Panc1 (cell line): ENCODE data around the gene A2M. TPM values are rescaled to one million over a fixed set of nuclear protein-coding genes. Genes with fewer than 3 reads are reported as not detected.

ENCODE experiments used
- ATAC-seq: fragments of 200-7000 bp; cut with Tn5 transposase; 2 replicates; pipeline ENCODE4 v1.9.1; 2020; ENCODE audit warnings: mild to moderate bottlenecking, moderate library complexity
- BruUV-seq: library from RNA; stranded (reverse); fragments of 400-500 nt; replicated peaks from 2 replicates; lab custom pipeline; 2021; lab: Mats Ljungman, UMichigan
- CTCF ChIA-PET: fragments of 300-600 bp; sonication (Branson Sonifier 250); formaldehyde crosslinking; loops from one replicate; lab custom pipeline; 2022; ENCODE audit warnings: antibody characterized with exemption; lab: Charles Lee
- POLR2A ChIA-PET: fragments of 300-600 bp; sonication (Branson Sonifier 250); formaldehyde crosslinking; loops from one replicate; lab custom pipeline; 2022; ENCODE audit warnings: antibody characterized with exemption; lab: Charles Lee
- DNase-seq: peaks from one replicate; pipeline ENCODE4 v3.0.0-alpha.2; 2010; ENCODE audit warnings: low read depth, low spot score
- H3K27ac ChIP-seq: 2 replicates; pipeline ENCODE4 v1.5.1; 2011; ENCODE audit warnings: mild to moderate bottlenecking, low read length, inconsistent platforms
- H3K27me3 ChIP-seq: fragments of 200-500 bp; sonication (Bioruptor generic); 2 replicates; pipeline ENCODE4 v1.6.0; 2014; ENCODE audit warnings: low read length, inconsistent platforms; ENCODE audit not compliant: control insufficient read depth, insufficient read depth
- H3K36me3 ChIP-seq: fragments of 200-500 bp; sonication (Bioruptor generic); 2 replicates; pipeline ENCODE4 v1.5.1; 2014; ENCODE audit warnings: inconsistent platforms, mild to moderate bottlenecking, low read length, moderate library complexity; ENCODE audit not compliant: control insufficient read depth, insufficient read depth
- H3K4me1 ChIP-seq: 2 replicates; pipeline ENCODE4 v1.5.1; 2011; ENCODE audit warnings: inconsistent platforms, mild to moderate bottlenecking, low read length, moderate library complexity; ENCODE audit not compliant: control insufficient read depth, insufficient read depth
- H3K4me3 ChIP-seq, 2 experiments: 2 replicates each; pipeline ENCODE4 v1.5.1; 2011 to 2012; ENCODE audit warnings: low read depth in 2 of 2, low read length in 2 of 2, mild to moderate bottlenecking in 2 of 2, inconsistent platforms in 1 of 2, moderate library complexity in 1 of 2
- H3K9me3 ChIP-seq: fragments of 200-500 bp; sonication (Bioruptor generic); 2 replicates; pipeline ENCODE4 v1.5.1; 2014; ENCODE audit warnings: low read depth, mild to moderate bottlenecking, inconsistent platforms, low read length, moderate library complexity; ENCODE audit not compliant: control insufficient read depth, insufficient read depth
- POLR2AphosphoS5 ChIP-seq: IDR thresholded peaks from 2 replicates; pipeline ENCODE4 v1.6.1; 2012; ENCODE audit warnings: mild to moderate bottlenecking, low read depth, low read length, moderate library complexity
- SIN3A ChIP-seq: IDR thresholded peaks from 2 replicates; pipeline ENCODE4 v1.6.1; 2012; ENCODE audit warnings: low read depth, mild to moderate bottlenecking, low read length, moderate library complexity, borderline replicate concordance; ENCODE audit not compliant: insufficient read depth
- TCF7L2 ChIP-seq: IDR thresholded peaks from 2 replicates; pipeline ENCODE4 v1.6.1; 2011; ENCODE audit warnings: mild to moderate bottlenecking, low read depth, low read length, inconsistent platforms
- in situ Hi-C: cut with HindIII; loops from 2 replicates; pipeline ENCODE4 v1.10.0; 2016; ENCODE audit warnings: low sequenced_read_pairs, low pct_unique_long_range_greater_than_20kb
- intact Hi-C: fragments of 100-400 bp; cut with micrococcal nuclease; formaldehyde crosslinking; loops from one replicate; pipeline ENCODE4 v1.10.0; 2022; ENCODE audit not compliant: unreplicated experiment
- total RNA-seq: library from RNA; stranded (reverse); gene quantifications from one replicate; pipeline ENCODE4 v1.2.1, GENCODE V29; 2021; ENCODE audit not compliant: unreplicated experiment
- TF ChIP-seq, protein P1 (sequence below), 2 experiments: IDR thresholded peaks; 2 replicates each; pipeline ENCODE4 v1.6.1; 2011 to 2012; ENCODE audit warnings: low read depth in 2 of 2, control low read depth in 1 of 2, low read length in 1 of 2, mild to moderate bottlenecking in 1 of 2, moderate library complexity in 1 of 2; ENCODE audit not compliant: insufficient read depth in 1 of 2
- TF ChIP-seq, protein P2 (sequence below): fragments of 450-650 bp; IDR thresholded peaks from 2 replicates; pipeline ENCODE4 v1.5.1; 2017; ENCODE audit warnings: mild to moderate bottlenecking

Gene A2M
- total RNA-seq, 1 experiment from 2014 or later, result 2.1 TPM

DNA sequence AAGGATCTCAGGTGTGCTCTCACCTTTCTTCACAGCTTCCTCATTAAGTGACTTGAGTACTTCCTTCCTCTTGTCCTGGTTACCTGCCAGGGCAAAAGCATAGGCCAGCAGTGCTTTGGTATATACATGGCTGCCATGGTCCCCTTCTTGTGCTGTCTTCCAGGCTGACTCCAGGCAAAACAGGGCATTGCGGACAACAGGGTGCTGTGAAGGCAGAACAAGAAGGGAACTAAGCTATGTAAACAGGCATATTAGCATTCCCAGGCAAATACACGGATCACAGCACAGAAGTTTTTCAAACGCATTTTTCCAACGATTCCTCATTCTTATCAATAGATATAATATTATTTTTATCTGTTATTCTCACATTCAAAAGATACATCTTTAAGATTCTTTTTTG is 39.0 kb downstream of the A2M start:
- TF ChIP-seq, protein P1, sequence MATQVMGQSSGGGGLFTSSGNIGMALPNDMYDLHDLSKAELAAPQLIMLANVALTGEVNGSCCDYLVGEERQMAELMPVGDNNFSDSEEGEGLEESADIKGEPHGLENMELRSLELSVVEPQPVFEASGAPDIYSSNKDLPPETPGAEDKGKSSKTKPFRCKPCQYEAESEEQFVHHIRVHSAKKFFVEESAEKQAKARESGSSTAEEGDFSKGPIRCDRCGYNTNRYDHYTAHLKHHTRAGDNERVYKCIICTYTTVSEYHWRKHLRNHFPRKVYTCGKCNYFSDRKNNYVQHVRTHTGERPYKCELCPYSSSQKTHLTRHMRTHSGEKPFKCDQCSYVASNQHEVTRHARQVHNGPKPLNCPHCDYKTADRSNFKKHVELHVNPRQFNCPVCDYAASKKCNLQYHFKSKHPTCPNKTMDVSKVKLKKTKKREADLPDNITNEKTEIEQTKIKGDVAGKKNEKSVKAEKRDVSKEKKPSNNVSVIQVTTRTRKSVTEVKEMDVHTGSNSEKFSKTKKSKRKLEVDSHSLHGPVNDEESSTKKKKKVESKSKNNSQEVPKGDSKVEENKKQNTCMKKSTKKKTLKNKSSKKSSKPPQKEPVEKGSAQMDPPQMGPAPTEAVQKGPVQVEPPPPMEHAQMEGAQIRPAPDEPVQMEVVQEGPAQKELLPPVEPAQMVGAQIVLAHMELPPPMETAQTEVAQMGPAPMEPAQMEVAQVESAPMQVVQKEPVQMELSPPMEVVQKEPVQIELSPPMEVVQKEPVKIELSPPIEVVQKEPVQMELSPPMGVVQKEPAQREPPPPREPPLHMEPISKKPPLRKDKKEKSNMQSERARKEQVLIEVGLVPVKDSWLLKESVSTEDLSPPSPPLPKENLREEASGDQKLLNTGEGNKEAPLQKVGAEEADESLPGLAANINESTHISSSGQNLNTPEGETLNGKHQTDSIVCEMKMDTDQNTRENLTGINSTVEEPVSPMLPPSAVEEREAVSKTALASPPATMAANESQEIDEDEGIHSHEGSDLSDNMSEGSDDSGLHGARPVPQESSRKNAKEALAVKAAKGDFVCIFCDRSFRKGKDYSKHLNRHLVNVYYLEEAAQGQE (IDR thresholded peaks at IDR 0.05; ENCODE audit: insufficient read depth in 1 of 2, low read depth in 2 of 2, low read length in 1 of 2), result no peak
- TF ChIP-seq TCF7L2 (no peak), SIN3A (no peak), POLR2AphosphoS5 (no peak)
- TF ChIP-seq, protein P2, sequence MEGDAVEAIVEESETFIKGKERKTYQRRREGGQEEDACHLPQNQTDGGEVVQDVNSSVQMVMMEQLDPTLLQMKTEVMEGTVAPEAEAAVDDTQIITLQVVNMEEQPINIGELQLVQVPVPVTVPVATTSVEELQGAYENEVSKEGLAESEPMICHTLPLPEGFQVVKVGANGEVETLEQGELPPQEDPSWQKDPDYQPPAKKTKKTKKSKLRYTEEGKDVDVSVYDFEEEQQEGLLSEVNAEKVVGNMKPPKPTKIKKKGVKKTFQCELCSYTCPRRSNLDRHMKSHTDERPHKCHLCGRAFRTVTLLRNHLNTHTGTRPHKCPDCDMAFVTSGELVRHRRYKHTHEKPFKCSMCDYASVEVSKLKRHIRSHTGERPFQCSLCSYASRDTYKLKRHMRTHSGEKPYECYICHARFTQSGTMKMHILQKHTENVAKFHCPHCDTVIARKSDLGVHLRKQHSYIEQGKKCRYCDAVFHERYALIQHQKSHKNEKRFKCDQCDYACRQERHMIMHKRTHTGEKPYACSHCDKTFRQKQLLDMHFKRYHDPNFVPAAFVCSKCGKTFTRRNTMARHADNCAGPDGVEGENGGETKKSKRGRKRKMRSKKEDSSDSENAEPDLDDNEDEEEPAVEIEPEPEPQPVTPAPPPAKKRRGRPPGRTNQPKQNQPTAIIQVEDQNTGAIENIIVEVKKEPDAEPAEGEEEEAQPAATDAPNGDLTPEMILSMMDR, result no peak
- Histone ChIP-seq H3K9me3 (no peaks in the 10 kb centered on the region), H3K4me1 (no peaks in the 10 kb centered on the region), H3K27me3 (no peaks in the 10 kb centered on the region), H3K36me3 (no peaks in the 10 kb centered on the region), H3K4me3 (no peak overlapping the region), H3K27ac (no peak overlapping the region)
- intact Hi-C loops (no loop called here), in situ Hi-C loops (no loop called here)
- ATAC-seq (no peak), DNase-seq (no peak)
- POLR2A ChIA-PET, result no interaction called here
- BruUV-seq, result no TSS peak
- CTCF ChIA-PET, result no interaction called here

DNA sequence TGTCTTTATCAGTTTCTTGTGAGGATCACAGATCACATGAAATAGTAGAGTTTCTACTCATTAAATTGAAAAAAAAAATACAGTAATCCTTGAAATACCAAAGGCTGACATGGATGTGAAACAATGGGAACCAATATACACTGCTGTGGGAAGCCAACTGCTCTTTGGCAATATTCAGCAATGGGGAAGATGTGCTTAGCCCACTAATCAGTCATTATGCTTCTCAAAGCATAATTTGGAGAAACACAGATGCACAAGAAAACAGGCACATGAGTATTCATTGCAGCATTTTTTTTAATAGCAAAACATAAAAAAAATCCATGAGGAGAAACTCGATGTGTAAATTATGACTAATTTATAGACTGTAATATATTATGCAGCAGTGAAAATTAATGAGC is 40.6 kb downstream of the A2M start:
- no TSS peak for BruUV-seq
- intact Hi-C loops (no loop called here), in situ Hi-C loops (no loop called here)
- CTCF ChIA-PET, result no interaction called here
- H3K27me3 ChIP-seq, result no peaks in the 10 kb centered on the region
- TF ChIP-seq POLR2AphosphoS5 (no peak), SIN3A (no peak), TCF7L2 (no peak)
- TF ChIP-seq, protein P1 (IDR thresholded peaks at IDR 0.05; ENCODE audit: insufficient read depth in 1 of 2, low read depth in 2 of 2, low read length in 1 of 2), result no peak
- TF ChIP-seq, protein P2, result no peak
- no peak overlapping the region for H3K27ac ChIP-seq
- H3K4me1 ChIP-seq, result no peaks in the 10 kb centered on the region
- POLR2A ChIA-PET, result no interaction called here
- H3K36me3 ChIP-seq, result no peaks in the 10 kb centered on the region
- no peak overlapping the region for H3K4me3 ChIP-seq
- ATAC-seq, result no peak
- H3K9me3 ChIP-seq, result no peaks in the 10 kb centered on the region
- DNase-seq, result no peak
